ENCODE data around the gene ZNRF4. TPM values are rescaled to one million over a fixed set of nuclear protein-coding genes. Genes with fewer than 3 reads are reported as not detected.

ZNRF4 gene
- total RNA-seq, 1 experiment from 2014 or later = not detected

DNA sequence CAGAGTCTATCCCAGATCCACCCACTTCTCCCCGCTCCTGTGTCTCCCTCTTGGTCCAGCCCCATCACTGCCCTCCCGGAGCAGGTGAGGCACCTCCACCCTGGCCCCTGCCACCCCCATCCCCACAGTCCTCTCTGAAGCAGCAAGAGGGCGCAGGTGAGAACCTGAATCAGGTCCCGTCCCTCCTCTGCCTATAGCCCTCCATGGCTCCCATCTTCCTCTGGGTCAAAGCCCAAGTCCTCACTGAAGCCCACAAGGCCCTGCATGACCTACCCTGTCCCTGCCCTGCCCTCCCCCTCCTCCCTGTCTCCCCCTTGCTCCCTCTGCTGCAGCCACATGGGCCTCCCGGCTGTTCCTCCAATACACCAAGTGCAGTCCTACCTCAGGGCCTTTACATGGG lies 10.8 kb upstream of the ZNRF4 start:
- Histone ChIP-seq H3K4me1 (no peaks in the 10 kb centered on the region), H3K4me3 (ENCODE audit: low read depth, low read length) (no peak overlapping the region), H3K27me3 (replicated peaks; ENCODE audit: control insufficient read depth, insufficient read depth, low read length) (no peaks in the 10 kb centered on the region), H3K9me3 (no peaks in the 10 kb centered on the region), H3K36me3 (ENCODE audit: control insufficient read depth, insufficient read depth, low read length) (no peaks in the 10 kb centered on the region)
- H3K27ac Mint-ChIP-seq (ENCODE audit: unreplicated experiment) = no peak overlapping the region
- no peaks in the 10 kb centered on the region for H3K36me3 Mint-ChIP-seq (ENCODE audit: insufficient read depth, unreplicated experiment)
- TF ChIP-seq, protein P1, sequence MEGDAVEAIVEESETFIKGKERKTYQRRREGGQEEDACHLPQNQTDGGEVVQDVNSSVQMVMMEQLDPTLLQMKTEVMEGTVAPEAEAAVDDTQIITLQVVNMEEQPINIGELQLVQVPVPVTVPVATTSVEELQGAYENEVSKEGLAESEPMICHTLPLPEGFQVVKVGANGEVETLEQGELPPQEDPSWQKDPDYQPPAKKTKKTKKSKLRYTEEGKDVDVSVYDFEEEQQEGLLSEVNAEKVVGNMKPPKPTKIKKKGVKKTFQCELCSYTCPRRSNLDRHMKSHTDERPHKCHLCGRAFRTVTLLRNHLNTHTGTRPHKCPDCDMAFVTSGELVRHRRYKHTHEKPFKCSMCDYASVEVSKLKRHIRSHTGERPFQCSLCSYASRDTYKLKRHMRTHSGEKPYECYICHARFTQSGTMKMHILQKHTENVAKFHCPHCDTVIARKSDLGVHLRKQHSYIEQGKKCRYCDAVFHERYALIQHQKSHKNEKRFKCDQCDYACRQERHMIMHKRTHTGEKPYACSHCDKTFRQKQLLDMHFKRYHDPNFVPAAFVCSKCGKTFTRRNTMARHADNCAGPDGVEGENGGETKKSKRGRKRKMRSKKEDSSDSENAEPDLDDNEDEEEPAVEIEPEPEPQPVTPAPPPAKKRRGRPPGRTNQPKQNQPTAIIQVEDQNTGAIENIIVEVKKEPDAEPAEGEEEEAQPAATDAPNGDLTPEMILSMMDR (IDR thresholded peaks at IDR 0.05; ENCODE audit: insufficient read depth in 1 of 2, low read depth in 1 of 2, low read length in 1 of 2, severe bottlenecking in 1 of 2, unreplicated experiment in 1 of 2) = no peak
- no TSS peak for BruUV-seq (replicated peaks)
- intact Hi-C loops (cut with micrococcal nuclease; ENCODE audit: unreplicated experiment) = no loop called here
- no peak for DNase-seq
- CTCF ChIA-PET = no interaction called here
- POLR2A ChIA-PET = no interaction called here
- no peaks in the 10 kb centered on the region for H3K9me3 Mint-ChIP-seq (ENCODE audit: unreplicated experiment)
- peaks cover 8% of the 10 kb centered on the region for H3K4me1 Mint-ChIP-seq (ENCODE audit: low read depth, unreplicated experiment)
- H3K27me3 Mint-ChIP-seq (ENCODE audit: insufficient read depth, unreplicated experiment) = no peaks in the 10 kb centered on the region
- no peak overlapping the region for H3K4me3 Mint-ChIP-seq (ENCODE audit: unreplicated experiment)

DNA sequence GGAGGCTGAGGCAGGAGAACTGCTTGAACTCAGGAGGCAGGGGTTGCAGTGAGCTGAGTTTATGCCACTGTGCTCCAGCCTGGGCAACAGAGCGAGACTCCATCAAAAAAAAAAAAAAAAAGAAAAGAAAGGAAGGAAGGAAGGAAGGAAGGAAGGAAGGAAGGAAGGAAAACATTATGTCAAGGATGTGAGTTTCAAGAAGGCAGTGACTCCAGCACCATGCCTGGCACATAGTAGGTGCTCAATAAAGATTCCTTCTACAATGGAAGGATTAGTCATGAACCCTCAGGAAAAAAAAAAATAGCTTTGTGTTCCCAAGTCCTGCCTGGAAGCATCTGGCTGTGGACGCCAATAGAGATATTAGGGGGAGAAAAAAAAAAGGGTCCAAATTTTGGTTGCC lies 10.1 kb upstream of the ZNRF4 start:
- Histone ChIP-seq H3K36me3 (ENCODE audit: control insufficient read depth, insufficient read depth, low read length) (no peaks in the 10 kb centered on the region), H3K27me3 (replicated peaks; ENCODE audit: control insufficient read depth, insufficient read depth, low read length) (no peaks in the 10 kb centered on the region), H3K4me1 (no peaks in the 10 kb centered on the region), H3K9me3 (no peaks in the 10 kb centered on the region), H3K4me3 (ENCODE audit: low read depth, low read length) (no peak overlapping the region)
- Mint-ChIP-seq H3K36me3 (ENCODE audit: insufficient read depth, unreplicated experiment) (no peaks in the 10 kb centered on the region), H3K27ac (ENCODE audit: unreplicated experiment) (no peak overlapping the region), H3K27me3 (ENCODE audit: insufficient read depth, unreplicated experiment) (no peaks in the 10 kb centered on the region), H3K4me1 (ENCODE audit: low read depth, unreplicated experiment) (peaks cover 8% of the 10 kb centered on the region), H3K9me3 (ENCODE audit: unreplicated experiment) (no peaks in the 10 kb centered on the region), H3K4me3 (ENCODE audit: unreplicated experiment) (no peak overlapping the region)
- BruUV-seq (replicated peaks) = no TSS peak
- intact Hi-C loops (cut with micrococcal nuclease; ENCODE audit: unreplicated experiment) = no loop called here
- no peak for DNase-seq
- POLR2A ChIA-PET = no interaction called here
- TF ChIP-seq, protein P1 (IDR thresholded peaks at IDR 0.05; ENCODE audit: insufficient read depth in 1 of 2, low read depth in 1 of 2, low read length in 1 of 2, severe bottlenecking in 1 of 2, unreplicated experiment in 1 of 2) = no peak
- CTCF ChIA-PET = no interaction called here

DNA sequence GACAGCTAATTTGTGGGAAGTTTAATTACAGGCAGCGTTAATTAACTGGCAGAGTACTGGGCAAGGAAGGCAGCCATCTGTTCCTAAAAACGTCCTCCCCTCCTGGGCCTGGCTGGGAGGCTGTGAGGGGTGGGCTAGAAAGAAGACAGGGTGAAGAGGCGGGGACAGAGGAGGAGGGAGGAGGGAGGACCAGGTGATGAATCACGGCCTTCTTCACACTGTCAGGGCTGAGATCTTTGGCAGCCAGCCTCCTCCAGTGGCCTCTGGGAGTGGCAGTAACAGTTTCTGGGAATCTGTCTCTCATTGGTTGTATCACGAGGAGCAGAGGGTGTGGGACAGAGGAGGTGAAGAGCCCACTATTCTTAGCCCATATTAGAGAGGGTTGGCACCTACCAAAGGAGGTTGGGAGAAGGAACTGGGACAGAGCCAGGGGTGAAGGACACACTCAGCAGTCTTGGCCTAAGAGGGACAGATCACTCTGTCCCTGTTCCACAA lies 9.6 kb upstream of the ZNRF4 start:
- no peak for DNase-seq
- Histone ChIP-seq H3K36me3 (ENCODE audit: control insufficient read depth, insufficient read depth, low read length) (no peaks in the 10 kb centered on the region), H3K4me3 (ENCODE audit: low read depth, low read length) (no peak overlapping the region), H3K9me3 (no peaks in the 10 kb centered on the region), H3K4me1 (no peaks in the 10 kb centered on the region), H3K27me3 (replicated peaks; ENCODE audit: control insufficient read depth, insufficient read depth, low read length) (no peaks in the 10 kb centered on the region)
- Mint-ChIP-seq H3K27me3 (ENCODE audit: insufficient read depth, unreplicated experiment) (no peaks in the 10 kb centered on the region), H3K4me1 (ENCODE audit: low read depth, unreplicated experiment) (peaks cover 8% of the 10 kb centered on the region), H3K9me3 (ENCODE audit: unreplicated experiment) (no peaks in the 10 kb centered on the region), H3K36me3 (ENCODE audit: insufficient read depth, unreplicated experiment) (no peaks in the 10 kb centered on the region), H3K27ac (ENCODE audit: unreplicated experiment) (no peak overlapping the region), H3K4me3 (ENCODE audit: unreplicated experiment) (no peak overlapping the region)
- no TSS peak for BruUV-seq (replicated peaks)
- intact Hi-C loops (cut with micrococcal nuclease; ENCODE audit: unreplicated experiment) = no loop called here
- TF ChIP-seq, protein P1 (IDR thresholded peaks at IDR 0.05; ENCODE audit: insufficient read depth in 1 of 2, low read depth in 1 of 2, low read length in 1 of 2, severe bottlenecking in 1 of 2, unreplicated experiment in 1 of 2) = no peak
- POLR2A ChIA-PET = no interaction called here
- CTCF ChIA-PET = no interaction called here

Measured in Caco-2 (cell line).